OCI-LY7 (cell line): ENCODE data around the gene SRPK2. TPM values are rescaled to one million over a fixed set of nuclear protein-coding genes. Genes with fewer than 3 reads are reported as not detected.

ENCODE experiments used
- BruUV-seq: library from RNA; stranded (reverse); fragments of 400-500 nt; replicated peaks from 2 replicates; lab custom pipeline; 2021; lab: Mats Ljungman, UMichigan
- CTCF ChIA-PET: fragments of 300-600 bp; sonication (Branson Sonifier 250); formaldehyde crosslinking; loops from one replicate; lab custom pipeline; 2022; ENCODE audit warnings: antibody characterized with exemption; ENCODE audit not compliant: unreplicated experiment; lab: Charles Lee
- POLR2A ChIA-PET: fragments of 300-600 bp; sonication (Branson Sonifier 250); formaldehyde crosslinking; loops from one replicate; lab custom pipeline; 2022; ENCODE audit warnings: antibody characterized with exemption; lab: Charles Lee
- DNase-seq: peaks from one replicate; pipeline ENCODE4 v3.0.0-alpha.2; 2015; ENCODE audit warnings: low spot score
- H2AFZ ChIP-seq: fragments of 200-600 bp; sonication (generic), shearing (Covaris generic); 2 replicates; pipeline ENCODE4 v1.6.1; 2014; ENCODE audit warnings: mild to moderate bottlenecking, antibody characterized with exemption, low read length, moderate library complexity
- H3K27ac ChIP-seq: fragments of 200-600 bp; sonication (generic); 2 replicates; pipeline ENCODE4 v1.5.1; 2014; ENCODE audit warnings: mixed run types, low read depth, mild to moderate bottlenecking, moderate library complexity, low read length, inconsistent platforms; ENCODE audit not compliant: poor library complexity, severe bottlenecking
- H3K36me3 ChIP-seq: fragments of 200-600 bp; sonication (generic); 2 replicates; pipeline ENCODE4 v1.6.1; 2014; ENCODE audit warnings: mild to moderate bottlenecking, antibody characterized with exemption, low read length, moderate library complexity, mixed read lengths; ENCODE audit not compliant: insufficient read depth
- H3K4me1 ChIP-seq: fragments of 200-600 bp; sonication (generic); 2 replicates; pipeline ENCODE4 v1.5.1; 2014; ENCODE audit warnings: mild to moderate bottlenecking, low read length; ENCODE audit not compliant: insufficient read depth, poor library complexity, severe bottlenecking
- H3K4me2 ChIP-seq: fragments of 200-600 bp; sonication (generic); 2 replicates; pipeline ENCODE4 v1.6.1; 2014; ENCODE audit warnings: mild to moderate bottlenecking, low read length
- H3K4me3 ChIP-seq: fragments of 200-600 bp; sonication (generic); 2 replicates; pipeline ENCODE4 v1.5.1; 2014; ENCODE audit warnings: mild to moderate bottlenecking, low read depth, low read length; ENCODE audit not compliant: poor library complexity, severe bottlenecking
- H3K79me2 ChIP-seq: fragments of 200-600 bp; sonication (generic); 2 replicates; pipeline ENCODE4 v1.6.1; 2016; ENCODE audit warnings: low read depth, mild to moderate bottlenecking, low read length, moderate library complexity, mixed read lengths; ENCODE audit not compliant: insufficient read depth
- H3K9me2 ChIP-seq: fragments of 200-600 bp; sonication (generic); 2 replicates; pipeline ENCODE4 v1.6.1; 2016; ENCODE audit warnings: mild to moderate bottlenecking, low read length, mixed read lengths; ENCODE audit not compliant: insufficient read depth
- H3K9me3 ChIP-seq: fragments of 200-600 bp; sonication (generic); 2 replicates; pipeline ENCODE4 v1.6.1; 2014; ENCODE audit warnings: mild to moderate bottlenecking, mixed run types, low read length, mixed read lengths
- H4K20me1 ChIP-seq: fragments of 200-600 bp; sonication (generic); 2 replicates; pipeline ENCODE4 v1.6.1; 2014; ENCODE audit warnings: mild to moderate bottlenecking, antibody characterized with exemption, low read length, moderate library complexity, mixed read lengths; ENCODE audit not compliant: insufficient read depth
- CTCF ChIP-seq: fragments of 200-600 bp; sonication (generic); conservative IDR thresholded peaks from 2 replicates; pipeline ENCODE4 v1.5.1; 2014; ENCODE audit warnings: mild to moderate bottlenecking, antibody characterized with exemption, low read length, moderate library complexity, mixed read lengths
- EZH2phosphoT487 ChIP-seq: fragments of 200-600 bp; sonication (generic); IDR thresholded peaks from 2 replicates; pipeline ENCODE4 v1.6.1; 2018; ENCODE audit warnings: low read depth, borderline replicate concordance, mild to moderate bottlenecking, mixed run types, antibody characterized with exemption, low read length, moderate library complexity, mixed read lengths
- intact Hi-C: fragments of 100-400 bp; cut with micrococcal nuclease; formaldehyde crosslinking; loops from one replicate; pipeline ENCODE4 v1.10.0; 2022; ENCODE audit not compliant: unreplicated experiment
- total RNA-seq, 2 experiments: library from RNA; depleted of rRNA in 1 of 2; stranded (reverse); fragments of >200 nt in 1 of 2; shearing (Covaris generic) in 1 of 2; gene quantifications; 2 replicates each; pipeline ENCODE4 v1.2.3, GENCODE V29; 2014 to 2022

Gene SRPK2
- total RNA-seq, 2 experiments from 2014 or later: 22.1 to 26.8 TPM

DNA sequence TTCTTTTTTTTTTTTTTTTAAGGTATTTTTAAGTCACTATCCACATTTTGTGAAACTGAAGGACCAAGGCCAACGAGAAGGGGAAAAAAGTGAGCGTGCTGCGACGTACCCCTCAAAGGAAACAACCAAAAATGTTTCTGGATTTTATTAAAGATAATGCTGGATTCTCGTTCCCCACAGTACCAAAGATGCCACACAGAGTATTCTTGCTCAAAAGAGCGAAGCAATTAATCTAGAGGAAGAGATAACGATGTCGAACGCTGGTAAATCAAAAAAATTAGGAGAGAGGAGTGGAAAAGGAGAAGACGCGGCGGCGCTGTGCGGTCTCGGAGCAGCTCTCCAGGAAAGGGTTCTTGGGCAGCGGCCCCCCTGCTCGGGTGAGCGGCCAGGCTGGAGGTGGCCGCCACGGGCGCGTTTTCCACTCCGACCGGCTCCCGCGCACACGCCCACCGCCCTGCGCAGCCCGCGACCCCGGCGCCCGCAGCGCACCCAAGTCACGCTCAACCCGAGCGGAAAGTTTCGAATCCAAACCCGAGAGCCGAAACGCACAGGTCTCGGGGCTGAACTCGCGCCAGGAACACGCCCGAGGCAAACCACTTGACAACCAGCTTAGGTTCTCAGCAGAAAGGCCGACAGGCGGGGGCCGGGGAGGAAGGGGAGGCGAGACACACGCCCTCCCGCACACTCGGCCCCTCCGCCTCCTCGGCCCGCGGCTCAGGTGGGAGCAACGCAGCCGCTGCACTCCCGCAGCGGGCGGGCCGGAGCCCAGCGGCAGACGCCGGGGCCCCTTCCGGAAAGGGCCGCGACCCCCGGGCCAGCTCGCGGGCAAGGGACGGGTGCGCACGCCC is 989 bp downstream of the SRPK2 start:
- Histone ChIP-seq H3K4me1 (peaks cover 17% of the 10 kb centered on the region), H3K9me2 (no peaks in the 10 kb centered on the region), H3K36me3 (0 out of 2 replicates have a peak, but pooled peaks cover 4% of the 10 kb centered on the region), H4K20me1 (peaks cover 9% of the 10 kb centered on the region), H3K79me2 (peaks cover 24% of the 10 kb centered on the region; the same call in 1 of the 2 replicates), H3K27ac (no peak overlapping the region), H3K4me2 (peak overlapping the region; percentile 93), H2AFZ (no peak overlapping the region), H3K9me3 (no peaks in the 10 kb centered on the region), H3K4me3 (peak overlapping the region; percentile 83)
- DNase-seq: peak; percentile 54
- CTCF ChIA-PET: no interaction called here
- TF ChIP-seq CTCF: no peak
- no peak for TF ChIP-seq EZH2phosphoT487
- BruUV-seq: no TSS peak
- intact Hi-C loops: no loop called here
- POLR2A ChIA-PET: interaction anchor here (0.6 to 1.8 kb wide), 3 partner anchors 12 to 104 kb away, joined by 3 to 6 read pairs (median 4); no protein-coding TSS in a partner anchor

- ChIA-PET POLR2A (interaction anchor here (0.8 to 1.6 kb wide), 3 partner anchors 8 to 12 kb away, joined by 3 to 4 read pairs (median 3); no protein-coding TSS in a partner anchor), CTCF (no interaction called here)
- peaks cover 12% of the 10 kb centered on the region; the same call in 1 of the 2 replicates for H4K20me1 ChIP-seq
- no peak overlapping the region for H3K4me2 ChIP-seq
- no peak for DNase-seq
- H3K9me2 ChIP-seq: no peaks in the 10 kb centered on the region
- no peaks in the 10 kb centered on the region for H3K36me3 ChIP-seq
- no peak overlapping the region for H3K27ac ChIP-seq
- no TSS peak for BruUV-seq
- no peaks in the 10 kb centered on the region for H3K4me1 ChIP-seq
- H3K79me2 ChIP-seq: peaks cover 23% of the 10 kb centered on the region; the same call in 1 of the 2 replicates
- no peak for TF ChIP-seq CTCF
- no peak for TF ChIP-seq EZH2phosphoT487
- H3K4me3 ChIP-seq: no peak overlapping the region
- intact Hi-C loops: no loop called here
- H3K9me3 ChIP-seq: no peaks in the 10 kb centered on the region
- no peak overlapping the region for H2AFZ ChIP-seq
Measured at GRCh38 chr7:105377903-105378302, 10.8 kb downstream of the SRPK2 start.
